Esophagus squamous epithelium (tissue), 4 donors: Measurements from ENCODE around the gene MTF1.

ENCODE experiments used
- POLR2A ChIP-seq, 4 donors: fragments of 450-650 bp; IDR thresholded peaks; one replicate each; pipeline ENCODE4 v1.6.1; 2017; ENCODE audit warnings: antibody characterized with exemption in 4 of 4, mild to moderate bottlenecking in 4 of 4, moderate library complexity in 3 of 4
- TF ChIP-seq, protein P1 (sequence below), 6 experiments: fragments of 450-650 bp in 4 of 6; fragments of 200-600 bp in 2 of 6; sonication (generic) in 2 of 6; IDR thresholded peaks; one replicate each; pipeline ENCODE4 v1.5.1; 2016 to 2019; ENCODE audit warnings: antibody characterized with exemption in 6 of 6, mild to moderate bottlenecking in 4 of 6, moderate library complexity in 4 of 6

DNA sequence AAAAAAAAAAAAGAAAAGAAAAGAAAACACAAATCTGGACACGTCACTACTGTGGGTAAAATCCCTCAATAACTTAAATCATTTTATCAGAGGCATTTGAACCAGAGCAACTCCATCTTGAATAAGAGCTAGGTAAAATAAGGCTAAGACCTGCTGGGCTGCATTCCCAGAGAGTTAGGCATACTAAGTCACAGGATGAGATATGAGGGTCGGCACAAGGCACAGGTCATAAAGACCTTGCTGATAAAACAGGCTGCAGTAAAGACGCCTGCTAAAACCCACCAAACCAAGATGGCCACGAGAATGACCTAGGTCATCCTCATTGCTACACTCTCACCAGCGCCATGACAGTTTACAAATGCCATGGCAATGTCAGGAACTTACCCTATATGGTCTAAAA, 43.6 kb upstream of the MTF1 start:
- TF ChIP-seq, protein P1, sequence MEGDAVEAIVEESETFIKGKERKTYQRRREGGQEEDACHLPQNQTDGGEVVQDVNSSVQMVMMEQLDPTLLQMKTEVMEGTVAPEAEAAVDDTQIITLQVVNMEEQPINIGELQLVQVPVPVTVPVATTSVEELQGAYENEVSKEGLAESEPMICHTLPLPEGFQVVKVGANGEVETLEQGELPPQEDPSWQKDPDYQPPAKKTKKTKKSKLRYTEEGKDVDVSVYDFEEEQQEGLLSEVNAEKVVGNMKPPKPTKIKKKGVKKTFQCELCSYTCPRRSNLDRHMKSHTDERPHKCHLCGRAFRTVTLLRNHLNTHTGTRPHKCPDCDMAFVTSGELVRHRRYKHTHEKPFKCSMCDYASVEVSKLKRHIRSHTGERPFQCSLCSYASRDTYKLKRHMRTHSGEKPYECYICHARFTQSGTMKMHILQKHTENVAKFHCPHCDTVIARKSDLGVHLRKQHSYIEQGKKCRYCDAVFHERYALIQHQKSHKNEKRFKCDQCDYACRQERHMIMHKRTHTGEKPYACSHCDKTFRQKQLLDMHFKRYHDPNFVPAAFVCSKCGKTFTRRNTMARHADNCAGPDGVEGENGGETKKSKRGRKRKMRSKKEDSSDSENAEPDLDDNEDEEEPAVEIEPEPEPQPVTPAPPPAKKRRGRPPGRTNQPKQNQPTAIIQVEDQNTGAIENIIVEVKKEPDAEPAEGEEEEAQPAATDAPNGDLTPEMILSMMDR (IDR thresholded peaks at IDR 0.05) = no peak
- TF ChIP-seq POLR2A (IDR thresholded peaks at IDR 0.05) = no peak
